Breast epithelium (tissue), 3 donors: ENCODE data around the gene ALDH1A3.

Experiments used
- CTCF ChIP-seq, 3 donors: fragments of 450-650 bp; IDR thresholded peaks; one replicate each; pipeline ENCODE4 v1.5.1; 2016 to 2017; ENCODE audit warnings: antibody characterized with exemption in 3 of 3, mild to moderate bottlenecking in 3 of 3, moderate library complexity in 3 of 3
- POLR2A ChIP-seq: fragments of 450-650 bp; IDR thresholded peaks from one replicate; pipeline ENCODE4 v1.6.1; 2016; ENCODE audit warnings: antibody characterized with exemption, mild to moderate bottlenecking, moderate library complexity

GRCh38 chr15:100951965-100952364 is 72.3 kb downstream of the ALDH1A3 start:
- no peak for TF ChIP-seq CTCF (IDR thresholded peaks at IDR 0.05)
- no peak for TF ChIP-seq POLR2A
